ENCODE data around the gene CDC42EP1. TPM values are rescaled to one million over a fixed set of nuclear protein-coding genes. Genes with fewer than 3 reads are reported as not detected.

The CDC42EP1 gene
- total and polyA plus RNA-seq, 2 donors (not counting 3 experiments of a cell fraction or from before 2014, with no cell fraction given) = 82.2 to 141 TPM

DNA sequence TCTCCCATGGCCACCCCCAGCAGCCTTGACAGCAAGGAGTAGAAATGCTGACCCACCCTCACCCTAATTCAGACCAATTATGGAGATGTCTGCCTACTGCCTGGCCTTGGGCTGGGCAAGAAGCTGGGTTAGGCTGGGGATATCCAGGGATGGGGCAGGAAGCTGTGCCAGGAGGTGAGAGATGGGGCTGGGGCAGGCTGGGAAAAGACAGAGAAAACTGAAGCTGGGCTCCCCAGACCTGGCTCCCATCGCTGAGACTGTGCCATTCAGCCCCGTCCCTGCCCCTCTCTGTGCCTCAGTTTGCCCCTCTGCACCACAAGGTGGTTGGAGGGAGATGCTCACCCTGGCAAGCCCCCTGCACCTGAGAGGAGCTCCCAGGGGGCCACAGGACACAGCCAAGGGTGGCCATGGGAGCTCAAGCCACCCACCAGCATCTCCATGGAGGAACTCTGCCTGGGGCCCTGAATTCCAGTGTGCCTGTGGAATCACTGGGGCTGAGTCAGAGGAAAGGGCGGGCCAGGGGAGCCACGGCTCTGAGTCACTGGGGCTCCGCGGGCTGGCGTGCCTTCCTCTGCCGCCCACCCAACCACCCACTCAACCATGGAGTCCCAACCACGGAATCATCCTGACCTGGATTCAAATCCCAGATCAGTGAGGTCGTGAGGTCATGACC is 35.1 kb upstream of the CDC42EP1 start:
- H3K9me3 ChIP-seq (replicated peaks; ENCODE audit: control insufficient read depth, insufficient read depth, low read length) = no peaks in the 10 kb centered on the region
- H3K36me3 ChIP-seq (ENCODE audit: control insufficient read depth in 2 of 2, extremely low read depth in 1 of 2, insufficient read depth in 2 of 2, low read length in 2 of 2) = no peaks in the 10 kb centered on the region
- peak overlapping the region; percentile 49 for H3K27ac ChIP-seq (ENCODE audit: insufficient read depth, low read depth, low read length)
- ChIA-PET POLR2A (interaction anchor here (0.6 kb wide), 1 partner anchor 67 kb away, joined by 5 read pairs; no protein-coding TSS in a partner anchor), CTCF (interaction anchor here (0.9 to 1.5 kb wide), 2 partner anchors 27 to 67 kb away, joined by 3 to 5 read pairs; no protein-coding TSS in a partner anchor)
- TF ChIP-seq MYC (IDR thresholded peaks at IDR 0.05; ENCODE audit: low read depth, low read length) = no peak
- TF ChIP-seq FOS (IDR thresholded peaks at IDR 0.05; ENCODE audit: borderline replicate concordance, insufficient read depth, low read length) = peak; percentile 99
- TF ChIP-seq, protein P1, sequence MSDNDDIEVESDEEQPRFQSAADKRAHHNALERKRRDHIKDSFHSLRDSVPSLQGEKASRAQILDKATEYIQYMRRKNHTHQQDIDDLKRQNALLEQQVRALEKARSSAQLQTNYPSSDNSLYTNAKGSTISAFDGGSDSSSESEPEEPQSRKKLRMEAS (IDR thresholded peaks at IDR 0.05; ENCODE audit: insufficient read depth, insufficient read length) = no peak
- TF ChIP-seq POLR2A (IDR thresholded peaks at IDR 0.05; ENCODE audit: low read depth, low read length) = peak; percentile 55
- TF ChIP-seq GATA2 (IDR thresholded peaks at IDR 0.05; ENCODE audit: insufficient read depth, insufficient read length, low read depth, low read length) = no peak
- TF ChIP-seq POLR2AphosphoS5 (IDR thresholded peaks at IDR 0.05; ENCODE audit: insufficient read depth, low read depth, low read length) = peak; percentile 72
- no peak for TF ChIP-seq EZH2 (IDR thresholded peaks at IDR 0.05; ENCODE audit: borderline replicate concordance, low read depth, low read length, severe bottlenecking)
- TF ChIP-seq, protein P2, sequence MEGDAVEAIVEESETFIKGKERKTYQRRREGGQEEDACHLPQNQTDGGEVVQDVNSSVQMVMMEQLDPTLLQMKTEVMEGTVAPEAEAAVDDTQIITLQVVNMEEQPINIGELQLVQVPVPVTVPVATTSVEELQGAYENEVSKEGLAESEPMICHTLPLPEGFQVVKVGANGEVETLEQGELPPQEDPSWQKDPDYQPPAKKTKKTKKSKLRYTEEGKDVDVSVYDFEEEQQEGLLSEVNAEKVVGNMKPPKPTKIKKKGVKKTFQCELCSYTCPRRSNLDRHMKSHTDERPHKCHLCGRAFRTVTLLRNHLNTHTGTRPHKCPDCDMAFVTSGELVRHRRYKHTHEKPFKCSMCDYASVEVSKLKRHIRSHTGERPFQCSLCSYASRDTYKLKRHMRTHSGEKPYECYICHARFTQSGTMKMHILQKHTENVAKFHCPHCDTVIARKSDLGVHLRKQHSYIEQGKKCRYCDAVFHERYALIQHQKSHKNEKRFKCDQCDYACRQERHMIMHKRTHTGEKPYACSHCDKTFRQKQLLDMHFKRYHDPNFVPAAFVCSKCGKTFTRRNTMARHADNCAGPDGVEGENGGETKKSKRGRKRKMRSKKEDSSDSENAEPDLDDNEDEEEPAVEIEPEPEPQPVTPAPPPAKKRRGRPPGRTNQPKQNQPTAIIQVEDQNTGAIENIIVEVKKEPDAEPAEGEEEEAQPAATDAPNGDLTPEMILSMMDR (IDR thresholded peaks at IDR 0.05; ENCODE audit: extremely low read depth in 1 of 2, insufficient read depth in 1 of 2, low read depth in 1 of 2, low read length in 2 of 2) = no peak
- peak; percentile 48 for TF ChIP-seq JUN (IDR thresholded peaks at IDR 0.05; ENCODE audit: borderline replicate concordance, insufficient read depth, insufficient read length, low read depth)
- peak; percentile 76 for DNase-seq (ENCODE audit: low read depth, low spot score)
- intact Hi-C loops (cut with micrococcal nuclease) = no loop called here
- FAIRE-seq = peak; percentile 84
- dilution Hi-C loops (cut with MboI; ENCODE audit: extremely low pct_ligation_motif_present, low sequenced_read_pairs) = no loop called here
- no peaks in the 10 kb centered on the region for H3K9me1 ChIP-seq (replicated peaks; ENCODE audit: control insufficient read depth, extremely low read depth, insufficient read depth, low read length)
- no peaks in the 10 kb centered on the region for H3K27me3 ChIP-seq (ENCODE audit: control insufficient read depth in 2 of 2, insufficient read depth in 2 of 2, low read length in 2 of 2)
- peak overlapping the region; percentile 52 for H2AFZ ChIP-seq (ENCODE audit: low read depth, low read length)
- no peaks in the 10 kb centered on the region for H4K20me1 ChIP-seq (replicated peaks; ENCODE audit: control insufficient read depth, extremely low read depth, insufficient read depth, low read length)
- peak overlapping the region; percentile 12 for H3K4me2 ChIP-seq (ENCODE audit: insufficient read depth, low read length)
- BruUV-seq (replicated peaks) = TSS peak; percentile 25
- H3K9ac ChIP-seq (replicated peaks; ENCODE audit: extremely low read depth, insufficient read depth, low read length) = no peak overlapping the region
- peaks cover 13% of the 10 kb centered on the region for H3K4me1 ChIP-seq (ENCODE audit: control insufficient read depth, extremely low read depth, insufficient read depth, low read length)
- no peaks in the 10 kb centered on the region for H3K79me2 ChIP-seq (ENCODE audit: control insufficient read depth, insufficient read depth, low read length)
- H3K4me3 ChIP-seq (replicated peaks in 1 of 3; ENCODE audit: insufficient read depth in 1 of 3, low read depth in 1 of 3, low read length in 3 of 3) = peak overlapping the region in 1 of 3 experiments; percentile 0

Data from endothelial cell of umbilical vein (primary cell).